K562 (cell line): ENCODE data around the gene ZNF672. TPM values are rescaled to one million over a fixed set of nuclear protein-coding genes. Genes with fewer than 3 reads are reported as not detected.

Source experiments
- ATAC-seq: fragments of 200-7000 bp; cut with Tn5 transposase; 3 replicates; pipeline ENCODE4 v1.9.1; 2020; ENCODE audit warnings: moderate library complexity
- BruUV-seq: library from RNA; stranded (reverse); fragments of 400-500 nt; replicated peaks from 2 replicates; lab custom pipeline; 2021; lab: Mats Ljungman, UMichigan
- CTCF ChIA-PET: fragments of 300-600 bp; formaldehyde crosslinking; extraction: SDS; loops from one replicate; lab custom pipeline; 2021; ENCODE audit warnings: low intra/inter-chr PET ratio; lab: Yijun Ruan, JAX
- POLR2A ChIA-PET: fragments of 300-600, 350-650 bp; sonication (Branson Sonifier 250); formaldehyde crosslinking; extraction: SDS; loops from one replicate; lab custom pipeline; 2021; ENCODE audit warnings: antibody characterized with exemption, inconsistent platforms; lab: Yijun Ruan, JAX
- DNase-seq, 4 experiments: peaks; one replicate each; pipeline versions ENCODE4 v3.0.0 to v3.0.0-alpha.2; 2011 to 2018; ENCODE audit warnings: low spot score in 3 of 4, mixed read lengths in 3 of 4; ENCODE audit errors: extremely low read depth in 1 of 4
- FAIRE-seq: peaks from 2 replicates; lab custom pipeline; 2011; peaks lifted over from hg19 to GRCh38; lab: Jason Lieb, UNC
- H2AFZ ChIP-seq: 2 replicates; pipeline ENCODE4 v1.6.0; 2011; ENCODE audit warnings: low read depth, low read length, control low read depth, inconsistent platforms
- H3K27ac ChIP-seq: fragments of 200-600 bp; 3 replicates; pipeline ENCODE4 v1.8.0; 2011; ENCODE audit warnings: low read depth, mild to moderate bottlenecking, control low read depth, inconsistent platforms, low read length, moderate library complexity, mixed read lengths; ENCODE audit errors: extremely low read depth
- H3K27me3 ChIP-seq, 2 experiments: fragments of 300-600 bp in 1 of 2; 2 replicates in 1 of 2; 3 replicates in 1 of 2; pipeline versions ENCODE4 v1.6.0 to v1.8.0; 2011; ENCODE audit warnings: inconsistent platforms in 2 of 2, low read length in 2 of 2, mild to moderate bottlenecking in 1 of 2, mixed read lengths in 1 of 2, moderate library complexity in 1 of 2; ENCODE audit not compliant: control insufficient read depth in 2 of 2, insufficient read depth in 2 of 2
- H3K36me3 ChIP-seq: fragments of 300-600 bp; 3 replicates; pipeline ENCODE4 v1.8.0; 2011; ENCODE audit warnings: mild to moderate bottlenecking, low read length, inconsistent platforms; ENCODE audit not compliant: control insufficient read depth, insufficient read depth
- H3K4me1 ChIP-seq, 2 experiments: fragments of 200-600 bp in 1 of 2; replicated peaks in 1 of 2; 2 replicates in 1 of 2; 3 replicates in 1 of 2; pipeline versions ENCODE4 v1.5.1 to v1.8.0; 2011; ENCODE audit warnings: inconsistent platforms in 2 of 2, low read length in 2 of 2, mild to moderate bottlenecking in 1 of 2, mixed read lengths in 1 of 2, moderate library complexity in 1 of 2; ENCODE audit not compliant: control insufficient read depth in 2 of 2, insufficient read depth in 2 of 2
- H3K4me2 ChIP-seq: 2 replicates; pipeline ENCODE4 v1.6.1; 2011; ENCODE audit warnings: low read length, control low read depth, inconsistent platforms, mixed read lengths; ENCODE audit not compliant: insufficient read depth
- H3K4me3 ChIP-seq: fragments of 200-600 bp; sonication (generic), shearing (Covaris generic); 2 replicates; pipeline ENCODE4 v1.5.1; 2016; ENCODE audit warnings: control low read depth, inconsistent platforms
- H3K79me2 ChIP-seq: fragments of 200-600 bp; 3 replicates; pipeline ENCODE4 v1.8.0; 2011; ENCODE audit warnings: low read length, inconsistent platforms; ENCODE audit not compliant: control insufficient read depth, insufficient read depth
- H3K9ac ChIP-seq, 2 experiments: 2 replicates each; pipeline versions ENCODE4 v1.6.0 to v1.6.1; 2011; ENCODE audit warnings: low read depth in 2 of 2, low read length in 2 of 2, control low read depth in 1 of 2, inconsistent platforms in 1 of 2, mild to moderate bottlenecking in 1 of 2, mixed read lengths in 1 of 2; ENCODE audit not compliant: insufficient read depth in 1 of 2
- H3K9me1 ChIP-seq: one replicate; pipeline ENCODE4 v1.6.0; 2011; ENCODE audit warnings: inconsistent platforms, mild to moderate bottlenecking, low read length, moderate library complexity; ENCODE audit not compliant: control insufficient read depth, insufficient read depth
- H3K9me3 ChIP-seq: replicated peaks from 2 replicates; pipeline ENCODE4 v1.5.1; 2011; ENCODE audit warnings: low read depth, low read length, inconsistent platforms; ENCODE audit not compliant: control insufficient read depth, insufficient read depth
- H4K20me1 ChIP-seq: replicated peaks from 2 replicates; pipeline ENCODE4 v1.6.1; 2011; ENCODE audit warnings: low read length, inconsistent platforms, mixed read lengths; ENCODE audit not compliant: control insufficient read depth, insufficient read depth
- BMI1 ChIP-seq: fragments of 150-350 bp; IDR thresholded peaks from 2 replicates; pipeline ENCODE4 v1.6.1; 2014; ENCODE audit warnings: low read length
- EP400 ChIP-seq: fragments of 450-650 bp; IDR thresholded peaks from 2 replicates; pipeline ENCODE4 v1.6.1; 2017; ENCODE audit warnings: antibody characterized with exemption, mild to moderate bottlenecking, moderate library complexity
- FOXA1 ChIP-seq: fragments of 450-650 bp; IDR thresholded peaks from 2 replicates; pipeline ENCODE4 v1.6.1; 2016; ENCODE audit warnings: mild to moderate bottlenecking, borderline replicate concordance
- IRF2 ChIP-seq: sonication (generic); formaldehyde crosslinking; IDR thresholded peaks from 2 replicates; pipeline ENCODE4 v1.8.1; 2022; ENCODE audit warnings: mild to moderate bottlenecking, missing genetic modification reagents
- MAX ChIP-seq: sonication (generic); formaldehyde crosslinking; IDR thresholded peaks from 2 replicates; pipeline ENCODE4 v1.9.0; 2022; ENCODE audit warnings: mild to moderate bottlenecking, missing genetic modification reagents
- PKNOX1 ChIP-seq: fragments of 450-650 bp; IDR thresholded peaks from 2 replicates; pipeline ENCODE4 v1.6.1; 2016
- ZBTB43 ChIP-seq: sonication (generic); formaldehyde crosslinking; IDR thresholded peaks from 2 replicates; pipeline ENCODE4 v1.8.0; 2023; ENCODE audit warnings: mild to moderate bottlenecking, missing genetic modification reagents
- ZNF511 ChIP-seq: sonication (generic); formaldehyde crosslinking; IDR thresholded peaks from 2 replicates; pipeline ENCODE4 v1.8.0; 2022; ENCODE audit warnings: mild to moderate bottlenecking, missing genetic modification reagents
- ZNF699 ChIP-seq: fragments of 250-450 bp; sonication (Bioruptor Pico); IDR thresholded peaks from 2 replicates; pipeline ENCODE4 v1.8.0; 2021; ENCODE audit warnings: mild to moderate bottlenecking, moderate library complexity; ENCODE audit not compliant: insufficient replicate concordance
- WGBS: fragments of 100-300 bp; shearing (Covaris generic); methylation state at CpG from one replicate; pipeline ENCODE4 v1.1.6; 2016; ENCODE audit warnings: low coverage, mixed read lengths; ENCODE audit not compliant: insufficient coverage; ENCODE audit errors: missing lambda C conversion rate; 5-methylcytosine and 5-hydroxymethylcytosine counted together
- in situ Hi-C: fragments of 300-500 bp; cut with MboI; formaldehyde crosslinking; loops from 4 replicates; pipeline ENCODE4 v1.15.0; 2018; ENCODE audit warnings: inconsistent platforms, mixed read lengths
- intact Hi-C: fragments of 100-400 bp; cut with micrococcal nuclease; formaldehyde crosslinking; loops from 2 replicates; pipeline ENCODE4 v1.14.2; 2022
- polyA plus RNA-seq, 8 experiments: library from polyadenylated mRNA; depleted of rRNA in 4 of 8; stranded (reverse) in 5 of 8; unstranded in 3 of 8; fragments of >200 nt; fragmentation: Nextera tagmentation in 2 of 8; fragmentation: Illumina TruSeq in 1 of 8; extraction: Ambion mirVana in 2 of 8; extraction: Trizol in 1 of 8; gene quantifications; 2 replicates each; pipeline versions ENCODE4 v1.2.1 to v1.2.3, GENCODE V29; 2011 to 2014; ENCODE audit warnings: inconsistent platforms in 1 of 8, missing spikeins in 1 of 8
- total RNA-seq, 7 experiments: library from RNA; depleted of rRNA in 6 of 7; stranded (reverse); fragments of >200 nt in 6 of 7; fragmentation: Illumina TruSeq in 2 of 7; extraction: Trizol in 2 of 7; gene quantifications; 2 replicates each; pipeline versions ENCODE4 v1.2.1 to v1.2.3, GENCODE V29; 2011 to 2021; ENCODE audit warnings: low replicate concordance in 1 of 7
- TF ChIP-seq, protein P1 (sequence below): sonication (generic); formaldehyde crosslinking; IDR thresholded peaks from 2 replicates; pipeline ENCODE4 v1.8.1; 2023; ENCODE audit warnings: mild to moderate bottlenecking, missing genetic modification reagents
- TF ChIP-seq, protein P2 (sequence below): fragments of 200-800 bp; sonication (Bioruptor generic); IDR thresholded peaks from 2 replicates; pipeline ENCODE4 v1.6.1; 2016; ENCODE audit warnings: missing genetic modification characterization, missing compliant biosample characterization

ZNF672 gene
- total and polyA plus RNA-seq, 9 of the 15 experiments (the other 6 are each of a cell fraction or from before 2014, with no cell fraction given): 1.9 to 57.9 (median 24.1) TPM

DNA sequence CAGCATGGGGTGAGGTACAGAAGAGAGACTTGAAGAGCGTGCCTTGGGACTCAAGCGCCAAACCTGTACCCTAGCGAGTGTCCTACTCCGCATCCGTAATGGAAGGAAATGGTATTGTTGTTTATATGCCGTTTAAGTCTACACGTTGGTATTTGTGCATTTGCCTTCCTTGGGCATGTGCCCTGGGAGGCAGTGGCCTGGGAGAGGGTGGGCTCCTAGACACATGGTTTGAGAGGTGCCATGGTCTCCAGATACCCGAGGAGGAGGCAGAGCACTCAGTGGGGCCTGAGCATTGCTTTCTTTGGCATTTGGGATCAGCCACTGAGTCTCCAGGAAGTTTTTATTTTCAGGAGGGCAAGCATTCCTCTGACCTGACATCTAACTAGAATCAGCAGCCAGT, 6.5 kb downstream of the ZNF672 start:
- peaks cover 16 to 22% of the 10 kb centered on the region in 2 experiments; a peak in 4 of 5 replicates for H3K4me1 ChIP-seq
- H3K27me3 ChIP-seq: no peaks in the 10 kb centered on the region
- ATAC-seq (no peak), DNase-seq (no peak), FAIRE-seq (no peak)
- in situ Hi-C loops: no loop called here
- WGBS: 94% methylated on average over 8 of the region's 8 CpGs
- no peak overlapping the region for H2AFZ ChIP-seq
- H3K9me1 ChIP-seq: no peaks in the 10 kb centered on the region
- peaks cover under 1% of the 10 kb centered on the region; the same call in 1 of the 2 replicates for H4K20me1 ChIP-seq
- no TSS peak for BruUV-seq
- no peaks in the 10 kb centered on the region for H3K9me3 ChIP-seq
- intact Hi-C loops: no loop called here
- H3K27ac ChIP-seq: no peak overlapping the region
- H3K9ac ChIP-seq: peak overlapping the region in 1 of 2 experiments; percentile 43; a peak in 1 of 4 replicates
- H3K36me3 ChIP-seq: peaks cover 75% of the 10 kb centered on the region
- H3K4me2 ChIP-seq: no peak overlapping the region
- ChIA-PET POLR2A (interaction anchor here (1.1 kb wide), 1 partner anchor 20 kb away, joined by 3 read pairs; no protein-coding TSS in a partner anchor), CTCF (no interaction called here)
- peaks cover 42% of the 10 kb centered on the region for H3K79me2 ChIP-seq
- no peak overlapping the region for H3K4me3 ChIP-seq
- TF ChIP-seq MAX (CRISPR knock-in tag) (no peak), ZNF511 (CRISPR knock-in tag) (no peak), IRF2 (CRISPR knock-in tag) (no peak), BMI1 (no peak), ZBTB43 (CRISPR knock-in tag) (no peak), FOXA1 (no peak), ZNF699 (no peak), EP400 (no peak), PKNOX1 (no peak)
- TF ChIP-seq, protein P1, sequence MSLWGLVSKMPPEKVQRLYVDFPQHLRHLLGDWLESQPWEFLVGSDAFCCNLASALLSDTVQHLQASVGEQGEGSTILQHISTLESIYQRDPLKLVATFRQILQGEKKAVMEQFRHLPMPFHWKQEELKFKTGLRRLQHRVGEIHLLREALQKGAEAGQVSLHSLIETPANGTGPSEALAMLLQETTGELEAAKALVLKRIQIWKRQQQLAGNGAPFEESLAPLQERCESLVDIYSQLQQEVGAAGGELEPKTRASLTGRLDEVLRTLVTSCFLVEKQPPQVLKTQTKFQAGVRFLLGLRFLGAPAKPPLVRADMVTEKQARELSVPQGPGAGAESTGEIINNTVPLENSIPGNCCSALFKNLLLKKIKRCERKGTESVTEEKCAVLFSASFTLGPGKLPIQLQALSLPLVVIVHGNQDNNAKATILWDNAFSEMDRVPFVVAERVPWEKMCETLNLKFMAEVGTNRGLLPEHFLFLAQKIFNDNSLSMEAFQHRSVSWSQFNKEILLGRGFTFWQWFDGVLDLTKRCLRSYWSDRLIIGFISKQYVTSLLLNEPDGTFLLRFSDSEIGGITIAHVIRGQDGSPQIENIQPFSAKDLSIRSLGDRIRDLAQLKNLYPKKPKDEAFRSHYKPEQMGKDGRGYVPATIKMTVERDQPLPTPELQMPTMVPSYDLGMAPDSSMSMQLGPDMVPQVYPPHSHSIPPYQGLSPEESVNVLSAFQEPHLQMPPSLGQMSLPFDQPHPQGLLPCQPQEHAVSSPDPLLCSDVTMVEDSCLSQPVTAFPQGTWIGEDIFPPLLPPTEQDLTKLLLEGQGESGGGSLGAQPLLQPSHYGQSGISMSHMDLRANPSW: no peak
- TF ChIP-seq, protein P2, sequence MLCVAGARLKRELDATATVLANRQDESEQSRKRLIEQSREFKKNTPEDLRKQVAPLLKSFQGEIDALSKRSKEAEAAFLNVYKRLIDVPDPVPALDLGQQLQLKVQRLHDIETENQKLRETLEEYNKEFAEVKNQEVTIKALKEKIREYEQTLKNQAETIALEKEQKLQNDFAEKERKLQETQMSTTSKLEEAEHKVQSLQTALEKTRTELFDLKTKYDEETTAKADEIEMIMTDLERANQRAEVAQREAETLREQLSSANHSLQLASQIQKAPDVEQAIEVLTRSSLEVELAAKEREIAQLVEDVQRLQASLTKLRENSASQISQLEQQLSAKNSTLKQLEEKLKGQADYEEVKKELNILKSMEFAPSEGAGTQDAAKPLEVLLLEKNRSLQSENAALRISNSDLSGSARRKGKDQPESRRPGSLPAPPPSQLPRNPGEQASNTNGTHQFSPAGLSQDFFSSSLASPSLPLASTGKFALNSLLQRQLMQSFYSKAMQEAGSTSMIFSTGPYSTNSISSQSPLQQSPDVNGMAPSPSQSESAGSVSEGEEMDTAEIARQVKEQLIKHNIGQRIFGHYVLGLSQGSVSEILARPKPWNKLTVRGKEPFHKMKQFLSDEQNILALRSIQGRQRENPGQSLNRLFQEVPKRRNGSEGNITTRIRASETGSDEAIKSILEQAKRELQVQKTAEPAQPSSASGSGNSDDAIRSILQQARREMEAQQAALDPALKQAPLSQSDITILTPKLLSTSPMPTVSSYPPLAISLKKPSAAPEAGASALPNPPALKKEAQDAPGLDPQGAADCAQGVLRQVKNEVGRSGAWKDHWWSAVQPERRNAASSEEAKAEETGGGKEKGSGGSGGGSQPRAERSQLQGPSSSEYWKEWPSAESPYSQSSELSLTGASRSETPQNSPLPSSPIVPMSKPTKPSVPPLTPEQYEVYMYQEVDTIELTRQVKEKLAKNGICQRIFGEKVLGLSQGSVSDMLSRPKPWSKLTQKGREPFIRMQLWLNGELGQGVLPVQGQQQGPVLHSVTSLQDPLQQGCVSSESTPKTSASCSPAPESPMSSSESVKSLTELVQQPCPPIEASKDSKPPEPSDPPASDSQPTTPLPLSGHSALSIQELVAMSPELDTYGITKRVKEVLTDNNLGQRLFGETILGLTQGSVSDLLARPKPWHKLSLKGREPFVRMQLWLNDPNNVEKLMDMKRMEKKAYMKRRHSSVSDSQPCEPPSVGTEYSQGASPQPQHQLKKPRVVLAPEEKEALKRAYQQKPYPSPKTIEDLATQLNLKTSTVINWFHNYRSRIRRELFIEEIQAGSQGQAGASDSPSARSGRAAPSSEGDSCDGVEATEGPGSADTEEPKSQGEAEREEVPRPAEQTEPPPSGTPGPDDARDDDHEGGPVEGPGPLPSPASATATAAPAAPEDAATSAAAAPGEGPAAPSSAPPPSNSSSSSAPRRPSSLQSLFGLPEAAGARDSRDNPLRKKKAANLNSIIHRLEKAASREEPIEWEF (CRISPR knock-in tag): no peak
